SK-N-SH treated with all-trans-retinoic acid at 6 μM for 48 hours (cell line): Measurements from ENCODE around the gene ASS1.

ENCODE experiments used
- GLIS3 ChIP-seq: fragments of 250-450 bp; sonication (Bioruptor Pico); IDR thresholded peaks from 2 replicates; pipeline ENCODE4 v1.5.0; 2020; ENCODE audit warnings: mild to moderate bottlenecking, moderate library complexity
- PPARA ChIP-seq: fragments of 250-450 bp; sonication (Bioruptor Pico); IDR thresholded peaks from 2 replicates; pipeline ENCODE4 v1.5.0; 2020; ENCODE audit warnings: mild to moderate bottlenecking, borderline replicate concordance
- ZFP30 ChIP-seq: fragments of 450-650 bp; formaldehyde crosslinking; IDR thresholded peaks from 2 replicates; pipeline ENCODE4 v1.5.0; 2022; ENCODE audit warnings: mild to moderate bottlenecking, moderate library complexity
- TF ChIP-seq, protein P1 (sequence below): fragments of 250-450 bp; sonication (Bioruptor Pico); IDR thresholded peaks from 2 replicates; pipeline ENCODE4 v1.5.1; 2020; ENCODE audit warnings: low read depth, mild to moderate bottlenecking, moderate library complexity
- TF ChIP-seq, protein P2 (sequence below): fragments of 250-450 bp; sonication (Bioruptor Pico); IDR thresholded peaks from 2 replicates; pipeline ENCODE4 v1.5.1; 2021; ENCODE audit warnings: mild to moderate bottlenecking, moderate library complexity
- TF ChIP-seq, protein P3 (sequence below): fragments of 250-450 bp; sonication (Bioruptor Pico); IDR thresholded peaks from 2 replicates; pipeline ENCODE4 v1.5.0; 2020; ENCODE audit warnings: mild to moderate bottlenecking, moderate library complexity

DNA sequence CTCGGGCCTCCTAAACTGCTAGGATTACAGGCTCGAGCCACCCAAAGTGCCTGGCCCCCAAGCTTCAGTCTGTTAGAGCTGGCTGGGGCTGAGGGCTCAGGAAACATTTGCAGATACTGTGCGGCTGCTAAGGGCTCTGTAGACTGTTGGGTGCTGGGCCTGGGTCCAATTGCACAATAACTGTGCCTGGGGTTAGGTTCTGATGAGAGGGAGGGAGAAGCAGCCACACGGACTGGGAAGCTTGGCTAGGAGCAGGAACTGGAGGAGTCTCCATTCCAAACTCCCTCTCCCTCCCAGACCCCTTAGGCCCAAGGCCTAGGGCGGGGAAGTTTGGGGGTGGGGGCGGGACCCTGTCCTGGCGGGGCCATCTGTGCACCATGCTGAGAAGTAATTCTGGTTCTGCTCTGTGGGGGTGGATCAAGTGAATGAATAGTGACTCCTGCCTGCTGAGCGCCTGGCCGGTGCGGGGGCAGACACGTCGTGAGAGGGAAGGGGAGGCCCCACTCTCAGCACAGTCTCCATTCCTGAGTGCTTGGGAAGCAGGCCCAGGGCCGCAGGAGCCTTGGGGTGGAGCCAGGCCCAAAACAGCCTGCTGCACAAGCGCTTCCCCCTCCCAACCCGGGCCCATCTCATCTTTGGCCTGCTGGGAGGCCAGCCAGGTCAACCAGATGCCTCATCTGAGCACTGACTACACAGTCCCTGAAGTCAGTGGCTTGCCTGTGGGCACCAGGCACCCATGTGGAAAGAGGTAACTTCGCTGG is 1.5 kb downstream of the ASS1 start:
- TF ChIP-seq ZFP30 (CRISPR knock-in tag) (no peak), PPARA (CRISPR knock-in tag) (no peak), GLIS3 (CRISPR knock-in tag) (no peak)
- TF ChIP-seq, protein P1, sequence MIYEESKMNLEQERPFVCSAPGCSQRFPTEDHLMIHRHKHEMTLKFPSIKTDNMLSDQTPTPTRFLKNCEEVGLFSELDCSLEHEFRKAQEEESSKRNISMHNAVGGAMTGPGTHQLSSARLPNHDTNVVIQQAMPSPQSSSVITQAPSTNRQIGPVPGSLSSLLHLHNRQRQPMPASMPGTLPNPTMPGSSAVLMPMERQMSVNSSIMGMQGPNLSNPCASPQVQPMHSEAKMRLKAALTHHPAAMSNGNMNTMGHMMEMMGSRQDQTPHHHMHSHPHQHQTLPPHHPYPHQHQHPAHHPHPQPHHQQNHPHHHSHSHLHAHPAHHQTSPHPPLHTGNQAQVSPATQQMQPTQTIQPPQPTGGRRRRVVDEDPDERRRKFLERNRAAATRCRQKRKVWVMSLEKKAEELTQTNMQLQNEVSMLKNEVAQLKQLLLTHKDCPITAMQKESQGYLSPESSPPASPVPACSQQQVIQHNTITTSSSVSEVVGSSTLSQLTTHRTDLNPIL (CRISPR knock-in tag) = no peak
- TF ChIP-seq, protein P2, sequence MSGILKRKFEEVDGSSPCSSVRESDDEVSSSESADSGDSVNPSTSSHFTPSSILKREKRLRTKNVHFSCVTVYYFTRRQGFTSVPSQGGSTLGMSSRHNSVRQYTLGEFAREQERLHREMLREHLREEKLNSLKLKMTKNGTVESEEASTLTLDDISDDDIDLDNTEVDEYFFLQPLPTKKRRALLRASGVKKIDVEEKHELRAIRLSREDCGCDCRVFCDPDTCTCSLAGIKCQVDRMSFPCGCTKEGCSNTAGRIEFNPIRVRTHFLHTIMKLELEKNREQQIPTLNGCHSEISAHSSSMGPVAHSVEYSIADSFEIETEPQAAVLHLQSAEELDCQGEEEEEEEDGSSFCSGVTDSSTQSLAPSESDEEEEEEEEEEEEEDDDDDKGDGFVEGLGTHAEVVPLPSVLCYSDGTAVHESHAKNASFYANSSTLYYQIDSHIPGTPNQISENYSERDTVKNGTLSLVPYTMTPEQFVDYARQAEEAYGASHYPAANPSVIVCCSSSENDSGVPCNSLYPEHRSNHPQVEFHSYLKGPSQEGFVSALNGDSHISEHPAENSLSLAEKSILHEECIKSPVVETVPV (CRISPR knock-in tag) = no peak
- TF ChIP-seq, protein P3, sequence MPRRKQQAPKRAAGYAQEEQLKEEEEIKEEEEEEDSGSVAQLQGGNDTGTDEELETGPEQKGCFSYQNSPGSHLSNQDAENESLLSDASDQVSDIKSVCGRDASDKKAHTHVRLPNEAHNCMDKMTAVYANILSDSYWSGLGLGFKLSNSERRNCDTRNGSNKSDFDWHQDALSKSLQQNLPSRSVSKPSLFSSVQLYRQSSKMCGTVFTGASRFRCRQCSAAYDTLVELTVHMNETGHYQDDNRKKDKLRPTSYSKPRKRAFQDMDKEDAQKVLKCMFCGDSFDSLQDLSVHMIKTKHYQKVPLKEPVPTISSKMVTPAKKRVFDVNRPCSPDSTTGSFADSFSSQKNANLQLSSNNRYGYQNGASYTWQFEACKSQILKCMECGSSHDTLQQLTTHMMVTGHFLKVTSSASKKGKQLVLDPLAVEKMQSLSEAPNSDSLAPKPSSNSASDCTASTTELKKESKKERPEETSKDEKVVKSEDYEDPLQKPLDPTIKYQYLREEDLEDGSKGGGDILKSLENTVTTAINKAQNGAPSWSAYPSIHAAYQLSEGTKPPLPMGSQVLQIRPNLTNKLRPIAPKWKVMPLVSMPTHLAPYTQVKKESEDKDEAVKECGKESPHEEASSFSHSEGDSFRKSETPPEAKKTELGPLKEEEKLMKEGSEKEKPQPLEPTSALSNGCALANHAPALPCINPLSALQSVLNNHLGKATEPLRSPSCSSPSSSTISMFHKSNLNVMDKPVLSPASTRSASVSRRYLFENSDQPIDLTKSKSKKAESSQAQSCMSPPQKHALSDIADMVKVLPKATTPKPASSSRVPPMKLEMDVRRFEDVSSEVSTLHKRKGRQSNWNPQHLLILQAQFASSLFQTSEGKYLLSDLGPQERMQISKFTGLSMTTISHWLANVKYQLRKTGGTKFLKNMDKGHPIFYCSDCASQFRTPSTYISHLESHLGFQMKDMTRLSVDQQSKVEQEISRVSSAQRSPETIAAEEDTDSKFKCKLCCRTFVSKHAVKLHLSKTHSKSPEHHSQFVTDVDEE (CRISPR knock-in tag) = no peak
